BLaER1 (cell line): ENCODE results near the gene EPX.

Experiments
- H3K27ac ChIP-seq: shearing (Covaris generic); formaldehyde crosslinking; 2 replicates; pipeline ENCODE4 v1.8.1; 2022
- H3K27me3 ChIP-seq: shearing (Covaris generic); formaldehyde crosslinking; 2 replicates; pipeline ENCODE4 v1.8.1; 2022
- H3K36me3 ChIP-seq: shearing (Covaris generic); formaldehyde crosslinking; 2 replicates; pipeline ENCODE4 v1.8.1; 2022
- H3K4me1 ChIP-seq: shearing (Covaris generic); formaldehyde crosslinking; 2 replicates; pipeline ENCODE4 v1.8.1; 2022
- H3K4me2 ChIP-seq: shearing (Covaris generic); formaldehyde crosslinking; 2 replicates; pipeline ENCODE4 v1.8.1; 2022
- H3K4me3 ChIP-seq: shearing (Covaris generic); formaldehyde crosslinking; 2 replicates; pipeline ENCODE4 v1.8.1; 2022
- H3K9ac ChIP-seq: shearing (Covaris generic); formaldehyde crosslinking; 2 replicates; pipeline ENCODE4 v1.8.1; 2022
- H3K9me3 ChIP-seq: shearing (Covaris generic); formaldehyde crosslinking; 2 replicates; pipeline ENCODE4 v1.8.1; 2022
- H4K20me1 ChIP-seq: shearing (Covaris generic); formaldehyde crosslinking; 2 replicates; pipeline ENCODE4 v1.8.1; 2022
- Cebpa-rat ChIP-seq: shearing (Covaris generic); IDR thresholded peaks from 2 replicates; pipeline ENCODE4 v1.8.1; 2022

The EPX gene

DNA sequence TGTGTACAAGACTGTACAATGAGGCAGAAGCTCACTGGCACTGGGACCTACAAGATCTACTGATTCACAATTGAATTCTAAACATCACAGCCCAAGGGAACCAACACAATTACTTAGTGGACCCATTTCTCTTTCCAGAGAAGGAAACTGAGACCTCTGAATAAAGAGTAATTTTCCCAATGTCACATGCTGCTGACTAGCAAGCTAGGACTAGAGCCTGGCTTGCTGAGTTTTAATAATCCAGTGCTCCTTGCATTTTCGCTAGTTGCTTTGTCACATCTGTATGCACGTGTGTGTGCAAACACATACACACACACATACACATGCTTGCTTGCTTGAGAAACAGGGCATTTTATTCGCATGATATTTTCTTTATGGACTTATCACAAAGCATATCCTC lies 42.0 kb downstream of the EPX start:
- H3K27me3 ChIP-seq = no peaks in the 10 kb centered on the region
- TF ChIP-seq Cebpa-rat = no peak
- no peaks in the 10 kb centered on the region for H3K9me3 ChIP-seq

DNA sequence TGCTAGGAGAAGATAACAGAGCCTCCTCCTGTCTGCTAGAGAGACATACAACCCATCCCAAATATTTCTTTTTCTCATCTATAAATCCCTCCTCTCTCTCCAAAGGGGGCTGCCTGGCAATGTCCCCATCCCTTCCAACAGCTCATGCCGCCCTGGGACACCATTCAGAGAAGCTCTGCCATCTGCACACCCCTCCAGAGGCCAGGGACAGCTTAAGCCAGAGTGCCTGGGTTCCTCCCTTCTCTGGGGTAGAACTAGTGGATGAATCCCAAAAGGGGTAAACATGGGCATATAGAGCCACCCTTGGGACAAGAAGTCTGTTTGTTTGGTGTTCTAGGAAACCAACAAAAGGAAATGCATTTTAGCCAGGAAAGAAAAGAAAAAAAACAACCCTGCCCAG lies 43.3 kb downstream of the EPX start:
- H4K20me1 ChIP-seq = no peaks in the 10 kb centered on the region
- H3K9ac ChIP-seq = no peak overlapping the region
- no peaks in the 10 kb centered on the region for H3K27me3 ChIP-seq
- H3K4me1 ChIP-seq = peaks cover 24% of the 10 kb centered on the region
- H3K4me2 ChIP-seq = no peak overlapping the region
- no peak for TF ChIP-seq Cebpa-rat
- H3K36me3 ChIP-seq = no peaks in the 10 kb centered on the region
- no peak overlapping the region for H3K4me3 ChIP-seq
- no peak overlapping the region for H3K27ac ChIP-seq
- H3K9me3 ChIP-seq = no peaks in the 10 kb centered on the region

More for the DNA sequence above, 42.0 kb downstream of the EPX start:
- H3K36me3 ChIP-seq = no peaks in the 10 kb centered on the region
- no peaks in the 10 kb centered on the region for H4K20me1 ChIP-seq
- peaks cover 24% of the 10 kb centered on the region for H3K4me1 ChIP-seq
- no peak overlapping the region for H3K27ac ChIP-seq
- no peak overlapping the region for H3K9ac ChIP-seq
- H3K4me2 ChIP-seq = no peak overlapping the region
- H3K4me3 ChIP-seq = no peak overlapping the region

DNA sequence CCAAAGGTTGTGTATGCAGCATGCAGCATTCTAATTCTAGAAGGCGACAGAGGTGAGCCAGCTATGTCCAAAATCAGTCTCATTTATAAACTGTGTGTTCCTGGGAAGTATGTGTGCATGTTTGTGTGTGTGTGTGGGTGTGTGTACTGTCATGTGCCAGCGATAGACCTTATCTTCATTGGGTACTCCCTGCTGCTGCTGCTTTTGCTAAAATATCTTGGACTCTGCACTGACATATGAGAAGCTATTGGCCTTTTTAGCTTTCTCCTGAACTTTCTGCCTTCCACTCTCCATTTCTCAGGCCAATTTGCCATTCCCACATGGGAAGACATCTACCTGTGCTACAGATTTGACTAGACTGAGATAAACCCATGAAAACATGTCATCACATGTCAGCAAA lies 43.9 kb downstream of the EPX start:
- Histone ChIP-seq H3K9me3 (no peaks in the 10 kb centered on the region), H3K9ac (no peak overlapping the region), H3K36me3 (no peaks in the 10 kb centered on the region), H3K27me3 (no peaks in the 10 kb centered on the region), H3K27ac (no peak overlapping the region), H4K20me1 (no peaks in the 10 kb centered on the region), H3K4me2 (no peak overlapping the region), H3K4me3 (no peak overlapping the region), H3K4me1 (peaks cover 24% of the 10 kb centered on the region)
- TF ChIP-seq Cebpa-rat = no peak

DNA sequence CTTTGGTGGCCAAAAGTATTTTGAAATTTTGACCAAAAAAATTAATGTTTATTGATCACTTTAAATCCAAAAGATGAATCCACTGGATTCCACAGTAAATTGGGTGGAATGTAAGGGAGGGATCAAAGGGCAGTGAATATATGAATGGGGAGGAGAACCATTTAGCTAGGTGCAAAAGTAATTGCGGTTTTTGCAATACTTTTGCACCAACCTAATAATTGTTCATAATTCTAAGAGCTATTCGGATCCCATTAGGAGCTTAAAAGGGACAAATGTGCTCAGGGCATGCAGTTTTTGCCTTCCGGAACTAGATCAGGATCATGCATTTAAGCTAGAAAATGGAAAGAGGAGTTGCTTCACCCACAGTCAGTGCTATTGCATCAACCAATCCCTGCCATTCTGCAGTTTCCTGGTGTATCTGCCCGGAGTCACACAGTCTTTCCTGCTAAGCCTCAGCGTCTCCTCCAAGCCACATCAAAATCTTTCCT lies 45.7 kb downstream of the EPX start, which contains the start of gene LPO:
TSS of gene LPO (plus strand) at position 438 of the 488 bp plus-strand sequence. CDS start 4,396 bp downstream, outside the sequence.
- no peaks in the 10 kb centered on the region for H4K20me1 ChIP-seq
- no peak within 1 kb of the TSS for H3K27ac ChIP-seq
- H3K9ac ChIP-seq = no peak within 1 kb of the TSS
- no peak within 1 kb of the TSS for H3K4me3 ChIP-seq
- no peaks in the 10 kb centered on the region for H3K36me3 ChIP-seq
- no peak within 1 kb of the TSS for H3K4me2 ChIP-seq
- no peaks in the 10 kb centered on the region for H3K9me3 ChIP-seq
- no peaks in the 10 kb centered on the region for H3K27me3 ChIP-seq
- TF ChIP-seq Cebpa-rat = no peak
- peaks cover 20% of the 10 kb centered on the region for H3K4me1 ChIP-seq

DNA sequence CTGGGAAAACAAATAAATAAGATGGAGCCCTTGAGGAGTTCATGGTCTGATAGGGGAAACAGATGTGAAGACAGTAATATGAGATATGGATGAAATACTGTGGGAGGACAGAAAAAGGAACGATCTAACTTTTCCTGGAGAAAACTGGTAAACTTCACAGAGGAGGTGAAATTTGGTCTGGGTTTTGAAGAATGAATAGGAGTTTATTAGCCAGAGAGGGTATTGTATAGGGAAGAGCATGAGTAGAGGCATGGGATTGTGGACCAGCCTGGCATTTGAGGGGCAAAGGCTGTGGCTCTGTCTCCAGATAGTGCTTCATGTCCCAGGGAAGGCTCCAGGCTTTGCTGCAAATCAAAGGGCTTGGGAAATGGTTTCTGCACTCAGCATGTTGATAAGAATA lies 47.5 kb downstream of the EPX start:
- H3K27me3 ChIP-seq = no peaks in the 10 kb centered on the region
- no peak overlapping the region for H3K9ac ChIP-seq
- H3K36me3 ChIP-seq = no peaks in the 10 kb centered on the region
- H3K4me2 ChIP-seq = no peak overlapping the region
- H3K4me1 ChIP-seq = peaks cover 14% of the 10 kb centered on the region
- H4K20me1 ChIP-seq = no peaks in the 10 kb centered on the region
- no peaks in the 10 kb centered on the region for H3K9me3 ChIP-seq
- H3K27ac ChIP-seq = no peak overlapping the region
- no peak for TF ChIP-seq Cebpa-rat
- no peak overlapping the region for H3K4me3 ChIP-seq

DNA sequence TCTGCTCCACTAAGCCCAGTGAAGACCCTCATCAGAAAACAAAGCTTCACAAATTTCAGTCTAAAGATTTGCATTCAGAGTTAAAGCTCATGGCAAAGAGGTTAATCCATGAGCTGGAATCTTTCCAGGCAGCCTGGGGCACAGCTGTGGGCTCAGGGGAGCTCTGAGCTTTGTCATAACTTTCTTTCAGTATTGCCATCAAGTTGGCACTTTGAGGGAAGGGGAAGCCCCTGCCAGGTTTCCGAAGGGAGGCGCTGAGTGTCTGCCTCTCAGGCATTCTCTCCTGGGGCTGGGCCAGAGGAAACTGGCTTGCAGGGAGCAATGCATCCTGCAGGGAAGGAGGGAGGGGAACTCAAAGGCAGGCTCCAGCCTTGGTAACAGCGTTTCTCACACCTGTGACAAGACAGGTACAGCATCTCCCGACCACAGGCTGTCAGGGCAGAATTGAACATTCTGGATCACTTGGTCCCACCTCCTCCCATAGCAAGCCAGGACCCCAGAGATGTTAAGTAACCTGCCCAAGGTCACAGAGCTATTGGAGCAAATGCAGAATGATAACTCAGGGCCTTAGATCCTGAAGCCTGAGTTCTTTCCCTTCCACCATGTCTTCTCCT lies 49.8 kb downstream of the EPX start:
- Histone ChIP-seq H3K4me1 (peaks cover 14% of the 10 kb centered on the region), H4K20me1 (no peaks in the 10 kb centered on the region), H3K4me3 (no peak overlapping the region), H3K4me2 (peak overlapping the region; percentile 47), H3K9me3 (no peaks in the 10 kb centered on the region), H3K9ac (no peak overlapping the region), H3K27ac (no peak overlapping the region), H3K27me3 (no peaks in the 10 kb centered on the region), H3K36me3 (no peaks in the 10 kb centered on the region)
- TF ChIP-seq Cebpa-rat = no peak

DNA sequence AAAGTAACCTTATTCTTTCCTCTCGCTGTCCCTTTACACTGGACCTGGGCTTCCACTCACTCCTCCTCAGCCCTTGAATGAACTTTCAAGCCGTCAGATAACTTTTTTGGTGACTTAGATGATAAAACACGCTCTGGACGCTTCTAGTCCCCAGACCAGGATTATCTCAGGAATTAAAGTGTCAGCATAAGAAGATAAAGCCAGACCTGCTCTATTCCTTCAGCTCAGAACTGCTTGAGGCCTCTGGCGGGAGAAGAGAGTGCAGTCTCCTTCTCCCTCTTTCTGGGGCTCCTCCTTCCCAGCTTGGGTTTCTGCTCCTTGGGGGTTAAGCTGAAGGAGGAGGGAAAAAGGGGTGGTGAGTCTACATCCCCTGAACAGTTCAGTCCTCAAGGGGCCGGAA lies 52.4 kb downstream of the EPX start:
- Histone ChIP-seq H3K4me1 (peaks cover 28% of the 10 kb centered on the region), H3K27ac (no peak overlapping the region), H3K9ac (no peak overlapping the region), H3K4me3 (no peak overlapping the region), H3K9me3 (no peaks in the 10 kb centered on the region), H3K36me3 (no peaks in the 10 kb centered on the region), H3K4me2 (no peak overlapping the region), H4K20me1 (no peaks in the 10 kb centered on the region), H3K27me3 (peaks cover 17% of the 10 kb centered on the region)
- TF ChIP-seq Cebpa-rat = no peak

DNA sequence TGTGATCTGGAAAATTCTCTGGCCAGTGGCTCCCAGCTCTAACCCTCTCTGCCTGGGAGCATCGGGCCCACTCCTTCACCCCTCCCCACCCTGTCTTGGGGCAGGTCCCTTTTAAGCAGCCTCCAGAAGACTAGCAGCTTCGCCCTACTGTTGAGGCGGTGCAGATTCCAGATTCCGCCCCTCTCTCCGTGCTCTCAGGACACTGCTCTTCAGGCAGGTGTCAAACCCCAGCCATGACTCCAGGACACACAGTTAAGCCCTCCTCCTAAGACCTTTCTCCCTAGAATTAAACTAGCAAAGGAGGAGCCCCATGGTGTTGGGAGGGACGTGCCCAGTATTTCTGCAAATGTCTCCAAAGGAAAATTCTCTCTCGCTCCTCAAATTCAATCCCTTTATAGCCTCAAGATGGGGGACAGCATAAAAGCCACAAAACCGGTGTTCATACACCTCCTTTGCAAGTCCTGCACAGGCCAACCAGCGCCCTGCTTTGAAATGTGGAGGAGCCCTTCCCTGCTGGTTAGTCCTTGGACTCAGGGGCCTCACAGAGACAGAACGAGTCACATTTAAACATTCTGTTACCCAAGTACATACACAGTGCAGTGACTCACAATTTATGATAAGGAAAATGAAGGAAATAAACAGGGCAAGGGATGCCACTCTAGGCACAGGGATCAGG lies 53.0 kb downstream of the EPX start:
- Histone ChIP-seq H3K4me2 (no peak overlapping the region), H3K9ac (no peak overlapping the region), H3K4me1 (peaks cover 28% of the 10 kb centered on the region), H3K27ac (no peak overlapping the region), H3K9me3 (no peaks in the 10 kb centered on the region), H3K27me3 (peaks cover 17% of the 10 kb centered on the region), H3K4me3 (no peak overlapping the region), H4K20me1 (no peaks in the 10 kb centered on the region), H3K36me3 (no peaks in the 10 kb centered on the region)
- TF ChIP-seq Cebpa-rat = no peak

DNA sequence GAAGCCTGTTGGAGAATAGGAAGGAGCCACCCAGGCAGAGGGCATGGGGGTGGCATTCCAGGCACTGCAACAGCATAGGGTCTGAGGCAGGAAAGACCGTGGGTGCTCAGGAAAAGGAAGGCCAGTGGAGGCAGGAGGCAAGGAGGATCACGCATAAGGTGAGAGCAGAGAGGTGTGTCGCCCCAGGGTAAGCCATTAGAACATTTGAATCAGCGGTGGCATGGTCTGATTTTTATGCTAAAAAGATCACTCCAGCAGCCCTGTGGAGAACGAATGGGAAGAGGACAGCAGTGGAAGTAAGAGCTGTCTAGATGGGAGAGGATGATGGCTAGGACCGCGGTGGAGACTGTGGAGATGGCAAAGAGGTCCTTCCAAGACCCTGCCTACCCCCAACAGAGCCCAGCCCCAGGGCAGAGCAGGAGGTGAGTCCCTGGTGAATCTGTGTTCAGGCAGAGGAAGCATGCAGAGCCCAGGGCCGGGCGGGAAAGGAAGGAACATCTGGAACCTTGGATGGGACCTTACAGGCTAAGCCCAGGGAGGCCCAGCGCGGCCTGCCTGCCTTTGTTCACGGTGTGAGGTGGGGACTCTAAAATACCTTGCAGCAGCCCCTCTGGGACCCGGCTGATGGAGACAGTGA lies 53.7 kb downstream of the EPX start:
- H4K20me1 ChIP-seq = no peaks in the 10 kb centered on the region
- TF ChIP-seq Cebpa-rat = no peak
- H3K9ac ChIP-seq = no peak overlapping the region
- H3K27ac ChIP-seq = no peak overlapping the region
- H3K27me3 ChIP-seq = peaks cover 17% of the 10 kb centered on the region
- no peak overlapping the region for H3K4me2 ChIP-seq
- H3K4me3 ChIP-seq = no peak overlapping the region
- no peaks in the 10 kb centered on the region for H3K9me3 ChIP-seq
- peaks cover 28% of the 10 kb centered on the region for H3K4me1 ChIP-seq
- H3K36me3 ChIP-seq = no peaks in the 10 kb centered on the region

DNA sequence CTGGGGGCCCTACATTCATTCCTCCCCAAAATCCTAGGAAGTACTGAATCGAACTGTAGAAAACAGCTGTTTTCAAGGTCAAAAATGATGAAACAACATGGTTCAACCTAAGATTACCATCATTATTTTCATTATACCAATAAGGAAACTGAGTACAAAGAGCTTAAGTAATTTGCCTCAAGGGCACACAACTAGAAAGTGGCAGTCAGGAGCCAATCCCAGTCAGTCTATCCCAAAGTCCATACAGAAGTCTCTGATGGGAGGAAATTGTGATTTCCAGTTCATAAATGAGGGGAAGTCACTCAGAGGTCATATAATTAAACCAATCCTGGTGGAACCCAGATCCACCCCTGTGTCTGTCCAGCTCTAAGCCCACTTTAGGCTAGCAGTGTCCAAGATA lies 54.3 kb downstream of the EPX start:
- H3K4me2 ChIP-seq = no peak overlapping the region
- no peaks in the 10 kb centered on the region for H4K20me1 ChIP-seq
- H3K27ac ChIP-seq = no peak overlapping the region
- H3K9me3 ChIP-seq = no peaks in the 10 kb centered on the region
- H3K4me3 ChIP-seq = no peak overlapping the region
- peaks cover 17% of the 10 kb centered on the region for H3K27me3 ChIP-seq
- no peaks in the 10 kb centered on the region for H3K36me3 ChIP-seq
- peaks cover 27% of the 10 kb centered on the region for H3K4me1 ChIP-seq
- TF ChIP-seq Cebpa-rat = no peak
- H3K9ac ChIP-seq = no peak overlapping the region
